ENCODE data around the gene STK38.

DNA sequence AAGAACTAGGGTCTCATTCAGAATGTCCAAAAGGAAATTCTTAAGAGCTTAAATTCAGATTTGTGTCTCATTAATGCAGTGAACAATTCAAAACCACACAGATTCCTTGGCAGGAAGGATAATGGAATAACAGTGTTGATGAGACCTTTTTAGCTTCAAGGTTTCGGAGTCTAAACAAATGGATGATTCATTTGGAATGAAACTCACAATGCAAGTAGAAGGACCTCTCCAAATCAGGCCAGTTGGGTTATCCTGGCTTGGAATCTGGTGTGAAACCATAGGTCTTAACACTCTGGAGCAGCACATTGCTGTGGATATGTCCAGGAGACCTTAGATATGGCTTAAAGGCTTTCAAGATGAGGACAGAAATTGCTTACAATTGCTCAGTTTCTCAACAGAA lies 59.6 kb downstream of the STK38 start:
- TF ChIP-seq, protein P1, sequence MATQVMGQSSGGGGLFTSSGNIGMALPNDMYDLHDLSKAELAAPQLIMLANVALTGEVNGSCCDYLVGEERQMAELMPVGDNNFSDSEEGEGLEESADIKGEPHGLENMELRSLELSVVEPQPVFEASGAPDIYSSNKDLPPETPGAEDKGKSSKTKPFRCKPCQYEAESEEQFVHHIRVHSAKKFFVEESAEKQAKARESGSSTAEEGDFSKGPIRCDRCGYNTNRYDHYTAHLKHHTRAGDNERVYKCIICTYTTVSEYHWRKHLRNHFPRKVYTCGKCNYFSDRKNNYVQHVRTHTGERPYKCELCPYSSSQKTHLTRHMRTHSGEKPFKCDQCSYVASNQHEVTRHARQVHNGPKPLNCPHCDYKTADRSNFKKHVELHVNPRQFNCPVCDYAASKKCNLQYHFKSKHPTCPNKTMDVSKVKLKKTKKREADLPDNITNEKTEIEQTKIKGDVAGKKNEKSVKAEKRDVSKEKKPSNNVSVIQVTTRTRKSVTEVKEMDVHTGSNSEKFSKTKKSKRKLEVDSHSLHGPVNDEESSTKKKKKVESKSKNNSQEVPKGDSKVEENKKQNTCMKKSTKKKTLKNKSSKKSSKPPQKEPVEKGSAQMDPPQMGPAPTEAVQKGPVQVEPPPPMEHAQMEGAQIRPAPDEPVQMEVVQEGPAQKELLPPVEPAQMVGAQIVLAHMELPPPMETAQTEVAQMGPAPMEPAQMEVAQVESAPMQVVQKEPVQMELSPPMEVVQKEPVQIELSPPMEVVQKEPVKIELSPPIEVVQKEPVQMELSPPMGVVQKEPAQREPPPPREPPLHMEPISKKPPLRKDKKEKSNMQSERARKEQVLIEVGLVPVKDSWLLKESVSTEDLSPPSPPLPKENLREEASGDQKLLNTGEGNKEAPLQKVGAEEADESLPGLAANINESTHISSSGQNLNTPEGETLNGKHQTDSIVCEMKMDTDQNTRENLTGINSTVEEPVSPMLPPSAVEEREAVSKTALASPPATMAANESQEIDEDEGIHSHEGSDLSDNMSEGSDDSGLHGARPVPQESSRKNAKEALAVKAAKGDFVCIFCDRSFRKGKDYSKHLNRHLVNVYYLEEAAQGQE (IDR thresholded peaks at IDR 0.05; ENCODE audit: insufficient read depth in 1 of 2, low read depth in 2 of 2, low read length in 1 of 2), result no peak
- TF ChIP-seq SIN3A (IDR thresholded peaks at IDR 0.05; ENCODE audit: borderline replicate concordance, insufficient read depth, low read depth, low read length) (no peak), TCF7L2 (IDR thresholded peaks at IDR 0.05; ENCODE audit: low read depth, low read length) (no peak), POLR2AphosphoS5 (IDR thresholded peaks at IDR 0.05; ENCODE audit: low read depth, low read length) (no peak)
- TF ChIP-seq, protein P2, sequence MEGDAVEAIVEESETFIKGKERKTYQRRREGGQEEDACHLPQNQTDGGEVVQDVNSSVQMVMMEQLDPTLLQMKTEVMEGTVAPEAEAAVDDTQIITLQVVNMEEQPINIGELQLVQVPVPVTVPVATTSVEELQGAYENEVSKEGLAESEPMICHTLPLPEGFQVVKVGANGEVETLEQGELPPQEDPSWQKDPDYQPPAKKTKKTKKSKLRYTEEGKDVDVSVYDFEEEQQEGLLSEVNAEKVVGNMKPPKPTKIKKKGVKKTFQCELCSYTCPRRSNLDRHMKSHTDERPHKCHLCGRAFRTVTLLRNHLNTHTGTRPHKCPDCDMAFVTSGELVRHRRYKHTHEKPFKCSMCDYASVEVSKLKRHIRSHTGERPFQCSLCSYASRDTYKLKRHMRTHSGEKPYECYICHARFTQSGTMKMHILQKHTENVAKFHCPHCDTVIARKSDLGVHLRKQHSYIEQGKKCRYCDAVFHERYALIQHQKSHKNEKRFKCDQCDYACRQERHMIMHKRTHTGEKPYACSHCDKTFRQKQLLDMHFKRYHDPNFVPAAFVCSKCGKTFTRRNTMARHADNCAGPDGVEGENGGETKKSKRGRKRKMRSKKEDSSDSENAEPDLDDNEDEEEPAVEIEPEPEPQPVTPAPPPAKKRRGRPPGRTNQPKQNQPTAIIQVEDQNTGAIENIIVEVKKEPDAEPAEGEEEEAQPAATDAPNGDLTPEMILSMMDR (IDR thresholded peaks at IDR 0.05), result no peak
